K562 (cell line): Measurements from ENCODE around the gene FAM171A1. TPM values are rescaled to one million over a fixed set of nuclear protein-coding genes. Genes with fewer than 3 reads are reported as not detected.
A peak's percentile ranks its signal among the peaks of the same experiment; 100 is the strongest.

Experiments used
- ARID1B ChIP-seq: fragments of 450-650 bp; IDR thresholded peaks from 2 replicates; pipeline ENCODE4 v1.6.1; 2016; ENCODE audit warnings: antibody characterized with exemption, mild to moderate bottlenecking, inconsistent platforms
- ARID2 ChIP-seq: fragments of 450-650 bp; IDR thresholded peaks from 2 replicates; pipeline ENCODE4 v1.6.1; 2017; ENCODE audit warnings: antibody characterized with exemption, mild to moderate bottlenecking
- ASH1L ChIP-seq: fragments of 450-650 bp; IDR thresholded peaks from 2 replicates; pipeline ENCODE4 v1.6.1; 2018; ENCODE audit warnings: borderline replicate concordance, mild to moderate bottlenecking, low read depth; ENCODE audit not compliant: partially characterized antibody
- CTBP1 ChIP-seq: fragments of 450-650 bp; IDR thresholded peaks from 2 replicates; pipeline ENCODE4 v1.6.1; 2016; ENCODE audit warnings: borderline replicate concordance
- FOXK1 ChIP-seq: sonication (generic); formaldehyde crosslinking; IDR thresholded peaks from 2 replicates; pipeline ENCODE4 v1.8.0; 2022; ENCODE audit warnings: missing genetic modification reagents, mild to moderate bottlenecking, borderline replicate concordance
- FOXK2 ChIP-seq, 2 experiments: fragments of 450-650 bp; IDR thresholded peaks in 1 of 2; conservative IDR thresholded peaks in 1 of 2; 2 replicates each; pipeline ENCODE4 v1.6.1; 2016; ENCODE audit warnings: low read depth in 2 of 2, mild to moderate bottlenecking in 1 of 2
- GABPA ChIP-seq: fragments of 200-800 bp; sonication (Bioruptor generic); conservative IDR thresholded peaks from 2 replicates; pipeline ENCODE4 v1.6.1; 2016; ENCODE audit warnings: low read depth, missing genetic modification characterization, missing compliant biosample characterization
- GATAD2B ChIP-seq: fragments of 450-650 bp; IDR thresholded peaks from 2 replicates; pipeline ENCODE4 v1.6.1; 2017; ENCODE audit warnings: mild to moderate bottlenecking, borderline replicate concordance
- GTF2A2 ChIP-seq: IDR thresholded peaks from 2 replicates; pipeline ENCODE4 v1.6.1; 2016; ENCODE audit warnings: mild to moderate bottlenecking, missing genetic modification characterization, missing compliant biosample characterization
- HNRNPK ChIP-seq: fragments of 200-400 bp; formaldehyde crosslinking; IDR thresholded peaks from one replicate; pipeline ENCODE4 v1.6.1; 2018; ENCODE audit warnings: mild to moderate bottlenecking, low read depth, low read length; ENCODE audit not compliant: poor library complexity, severe bottlenecking
- KDM4B ChIP-seq, 2 experiments: fragments of 450-650 bp in 1 of 2; sonication (generic) in 1 of 2; IDR thresholded peaks; 2 replicates each; pipeline ENCODE4 v1.6.1; 2016 to 2017; ENCODE audit warnings: borderline replicate concordance in 2 of 2, antibody characterized with exemption in 1 of 2, low read depth in 1 of 2, mild to moderate bottlenecking in 1 of 2
- PBX2 ChIP-seq, 2 experiments: IDR thresholded peaks in 1 of 2; conservative IDR thresholded peaks in 1 of 2; 2 replicates each; pipeline ENCODE4 v1.6.1; 2016; ENCODE audit warnings: low read depth in 2 of 2, mild to moderate bottlenecking in 1 of 2, missing compliant biosample characterization in 1 of 2, missing genetic modification characterization in 1 of 2, moderate library complexity in 1 of 2
- RHOXF2B ChIP-seq: fragments of 250-450 bp; sonication (Bioruptor Pico); conservative IDR thresholded peaks from 2 replicates; pipeline ENCODE4 v1.5.1; 2021
- SLC30A9 ChIP-seq: fragments of 250-450 bp; sonication (Bioruptor Pico); IDR thresholded peaks from 2 replicates; pipeline ENCODE4 v1.8.0; 2022; ENCODE audit warnings: mild to moderate bottlenecking, moderate library complexity
- SMARCA5 ChIP-seq: fragments of 450-650 bp; IDR thresholded peaks from 2 replicates; pipeline ENCODE4 v1.6.1; 2016
- ZBTB1 ChIP-seq: sonication (generic); formaldehyde crosslinking; IDR thresholded peaks from 2 replicates; pipeline ENCODE4 v1.8.1; 2023; ENCODE audit warnings: missing genetic modification reagents, low read depth, mild to moderate bottlenecking, borderline replicate concordance
- ZFP30 ChIP-seq: fragments of 250-450 bp; sonication (Bioruptor Pico); IDR thresholded peaks from 2 replicates; pipeline ENCODE4 v1.8.0; 2022; ENCODE audit warnings: moderate library complexity, mild to moderate bottlenecking, inconsistent platforms, borderline replicate concordance
- ZNF445 ChIP-seq: fragments of 250-450 bp; sonication (Bioruptor Pico); IDR thresholded peaks from 2 replicates; pipeline ENCODE4 v1.4.0; 2020; ENCODE audit warnings: low read depth, mild to moderate bottlenecking, moderate library complexity
- ZNF449 ChIP-seq: fragments of 250-450 bp; sonication (Bioruptor Pico); IDR thresholded peaks from 2 replicates; pipeline ENCODE4 v1.8.0; 2022; ENCODE audit warnings: moderate library complexity, mild to moderate bottlenecking, inconsistent platforms
- ZNF518B ChIP-seq: fragments of 250-450 bp; sonication (Bioruptor Pico); IDR thresholded peaks from 2 replicates; pipeline ENCODE4 v1.5.0; 2021; ENCODE audit warnings: mild to moderate bottlenecking, moderate library complexity
- ZNF551 ChIP-seq: fragments of 250-450 bp; sonication (Bioruptor Pico); IDR thresholded peaks from 2 replicates; pipeline ENCODE4 v1.5.0; 2021; ENCODE audit warnings: mild to moderate bottlenecking, moderate library complexity
- polyA plus RNA-seq, 8 experiments: library from polyadenylated mRNA; depleted of rRNA in 4 of 8; stranded (reverse) in 5 of 8; unstranded in 3 of 8; fragments of >200 nt; fragmentation: Nextera tagmentation in 2 of 8; fragmentation: Illumina TruSeq in 1 of 8; extraction: Ambion mirVana in 2 of 8; extraction: Trizol in 1 of 8; gene quantifications; 2 replicates each; pipeline versions ENCODE4 v1.2.1 to v1.2.3, GENCODE V29; 2011 to 2014; ENCODE audit warnings: inconsistent platforms in 1 of 8, missing spikeins in 1 of 8
- total RNA-seq, 7 experiments: library from RNA; depleted of rRNA in 6 of 7; stranded (reverse); fragments of >200 nt in 6 of 7; fragmentation: Illumina TruSeq in 2 of 7; extraction: Trizol in 2 of 7; gene quantifications; 2 replicates each; pipeline versions ENCODE4 v1.2.1 to v1.2.3, GENCODE V29; 2011 to 2021; ENCODE audit warnings: low replicate concordance in 1 of 7

FAM171A1 gene
- total and polyA plus RNA-seq, 9 of the 15 experiments (the other 6 are each of a cell fraction or from before 2014, with no cell fraction given): 0.51 to 8.2 (median 4.8) TPM

- TF ChIP-seq HNRNPK (no peak), GABPA (tag) (peak; percentile 5; the same call in 1 of the 2 replicates), KDM4B (IDR thresholded peaks at IDR 0.05; ENCODE audit: borderline replicate concordance in 2 of 2, low read depth in 1 of 2) (no peak), GTF2A2 (tag) (no peak), FOXK1 (no peak), ZFP30 (no peak), PBX2 (CRISPR knock-in tag; IDR thresholded peaks at IDR 0.05; ENCODE audit: low read depth) (no peak), PBX2 (tag; conservative IDR thresholded peaks at IDR 0.05; ENCODE audit: low read depth) (0 out of 2 replicates have a peak, but pooled peaks have one; percentile 2), CTBP1 (no peak), ZBTB1 (CRISPR knock-in tag) (no peak), ARID1B (peak; percentile 17; the same call in 1 of the 2 replicates), SMARCA5 (no peak), RHOXF2B (CRISPR knock-in tag) (no peak), ARID2 (no peak), ASH1L (no peak), ZNF551 (no peak), ZNF449 (CRISPR knock-in tag) (no peak), SLC30A9 (CRISPR knock-in tag) (no peak), FOXK2 (conservative IDR thresholded peaks at IDR 0.05 in 1 of 2, IDR thresholded peaks at IDR 0.05 in 1 of 2; ENCODE audit: low read depth in 2 of 2) (no peak), ZNF445 (CRISPR knock-in tag) (no peak), ZNF518B (CRISPR knock-in tag) (no peak), GATAD2B (0 out of 2 replicates have a peak, but pooled peaks have one; percentile 20)
Observed at GRCh38 chr10:15325944-15326284, 45.2 kb downstream of the FAM171A1 start (continued).
